Heart left ventricle (tissue), 16 donors: ENCODE results near the gene TRPC1. TPM values are rescaled to one million over a fixed set of nuclear protein-coding genes. Genes with fewer than 3 reads are reported as not detected.

Experiments
- ATAC-seq, 4 donors: fragments of 200-7000 bp; cut with Tn5 transposase; one replicate each; pipeline ENCODE4 v1.9.1; 2020 to 2022; ENCODE audit warnings: moderate library complexity in 4 of 4, mild to moderate bottlenecking in 3 of 4, moderate number of reproducible peaks in 1 of 4
- DNase-seq, 5 donors: peaks; one replicate each; pipeline ENCODE4 v3.0.0-alpha.2; 2020
- H3K27ac ChIP-seq, 12 donors: fragments of 200-600 bp; sonication (generic) in 4 of 12; one replicate each; pipeline versions ENCODE4 v1.5.0 to v1.8.0; 2016 to 2022; ENCODE audit warnings: mild to moderate bottlenecking in 2 of 12
- H3K27me3 ChIP-seq, 9 donors: fragments of 200-600 bp; sonication (generic) in 2 of 9; one replicate each; pipeline versions ENCODE4 v1.5.1 to v1.8.0; 2016 to 2022; ENCODE audit warnings: mild to moderate bottlenecking in 3 of 9
- H3K36me3 ChIP-seq, 9 donors: fragments of 200-600 bp; sonication (generic) in 2 of 9; one replicate each; pipeline versions ENCODE4 v1.5.0 to v1.8.0; 2018 to 2022; ENCODE audit warnings: mild to moderate bottlenecking in 2 of 9
- H3K4me1 ChIP-seq, 12 donors: fragments of 200-600 bp; sonication (generic) in 4 of 12; one replicate each; pipeline versions ENCODE4 v1.5.0 to v1.8.0; 2016 to 2022; ENCODE audit warnings: mild to moderate bottlenecking in 3 of 12
- H3K4me3 ChIP-seq, 12 donors: fragments of 200-600 bp; sonication (generic) in 4 of 12; one replicate each; pipeline versions ENCODE4 v1.5.0 to v1.8.0; 2017 to 2022; ENCODE audit warnings: mild to moderate bottlenecking in 9 of 12, moderate library complexity in 4 of 12
- H3K9me3 ChIP-seq, 12 donors: fragments of 200-600 bp; sonication (generic) in 4 of 12; one replicate each; pipeline versions ENCODE4 v1.5.0 to v1.8.0; 2016 to 2022; ENCODE audit warnings: mild to moderate bottlenecking in 1 of 12
- CTCF ChIP-seq, 12 donors: fragments of 200-600 bp; sonication (generic) in 4 of 12; IDR thresholded peaks; one replicate each; pipeline versions ENCODE4 v1.5.0 to v1.8.0; 2018 to 2022; ENCODE audit warnings: antibody characterized with exemption in 12 of 12, mild to moderate bottlenecking in 5 of 12
- POLR2A ChIP-seq, 2 donors: fragments of 450-650 bp; IDR thresholded peaks; one replicate each; pipeline ENCODE4 v1.6.1; 2017; ENCODE audit warnings: antibody characterized with exemption in 2 of 2, mild to moderate bottlenecking in 2 of 2, moderate library complexity in 2 of 2
- WGBS, 4 donors: extraction: QIAGEN DNeasy Blood & Tissue Kit in 2 of 4; methylation state at CpG; one replicate each; pipeline versions ENCODE4 v1.1.5 to v1.1.7; 2013 to 2018; 5-methylcytosine and 5-hydroxymethylcytosine counted together
- intact Hi-C, 10 donors: fragments of 100-400 bp; cut with DNase I; formaldehyde crosslinking; loops; one replicate each; pipeline versions ENCODE4 v1.11.1 to v1.14.2; 2022
- polyA plus RNA-seq, 2 donors: library from polyadenylated mRNA; stranded (reverse); fragments of 200-250 nt; gene quantifications; one replicate each; pipeline ENCODE4 v1.2.3, GENCODE V29; 2013
- total RNA-seq, 9 donors: library from RNA; depleted of rRNA in 2 of 9; stranded (reverse); fragments of >200 nt in 2 of 9; fragmentation: NEBNext Ultra II Directional in 3 of 9; extraction: Animal tissue kit (Norgen Biotek cat#: 25700) in 3 of 9; gene quantifications; one replicate each; pipeline versions ENCODE4 v1.1.0 to v1.2.4, GENCODE V29; 2016 to 2023
- donor health status: ischemic (EF 13 %, LVEDD 7.1; RV severe dilation, severe dysfunction).
- donor health status: healthy with polysubstance abuse.
- donor health status: DM: no; HTN: yes; CAD: no.
- donor health status: DM: no; HTN: no; CAD: no.
- donor health status: ischemic (EF 25% LVEDD 6.9; RV normal size, moderate dysfunction).
- donor health status: ischemic (EF 25% LVEDD 5.7; RV mildly dilated, moderate dysfunction).
- donor health status: healthy.
- donor health status: DM: yes; HTN: yes; CAD: no.
- donor health status: ischemic (EF 35%, LVEDD 5.7; RV mildly dilated, moderate dysfunction).
- donor health status: nonischemic (EF 11% LVEDD 7.7; RV severe dilation, severe dysfunction).
- donor health status: DM: yes; HTN: yes; CAD: no.
- donor health status: PGD.
- donor health status: ischemic (EF 29% LVEDD 5.4; RV normal size, mild dysfunction).
- donor health status: nonischemic (EF 23%, LVEDD 6.1; RV moderate dilation, normal function).

Gene TRPC1
- total and polyA plus RNA-seq, 11 donors, result 3.0 to 14.2 (median 10.0) TPM

- Histone ChIP-seq H3K27me3 (no peaks in the 10 kb centered on the region), H3K4me1 (no peaks in the 10 kb centered on the region), H3K9me3 (peaks cover 0 to under 1% (median 0%) of the 10 kb centered on the region in 12 donors), H3K36me3 (peaks cover 0 to 23% (median 4%) of the 10 kb centered on the region in 9 donors), H3K4me3 (no peak overlapping the region), H3K27ac (no peak overlapping the region)
- intact Hi-C loops, result no loop called here
- no peak for DNase-seq
- TF ChIP-seq POLR2A (IDR thresholded peaks at IDR 0.05), result no peak
- no peak for TF ChIP-seq CTCF (IDR thresholded peaks at IDR 0.05)
- no peak for ATAC-seq
These were observed 54.1 kb downstream of the TRPC1 start for GRCh38 chr3:142777927-142778326.

DNA sequence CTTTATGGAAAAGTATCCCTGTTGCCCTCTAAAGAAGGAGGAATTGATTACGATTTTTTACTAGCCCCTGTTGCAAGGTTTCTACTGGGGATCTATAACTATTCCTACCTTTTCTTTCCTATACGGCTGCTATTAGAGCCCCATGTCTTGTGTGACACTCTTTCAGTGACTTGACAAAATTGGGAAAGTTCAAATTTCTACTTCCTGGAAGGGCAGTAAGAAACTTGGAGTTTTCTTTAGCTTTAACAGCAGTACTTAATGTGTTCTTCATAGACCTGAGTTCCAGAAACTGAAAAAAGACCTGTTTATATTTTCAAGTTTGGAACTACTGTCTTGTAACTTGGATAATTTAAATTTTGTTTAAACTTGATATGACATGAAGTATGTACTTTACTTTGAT is 54.7 kb downstream of the TRPC1 start:
- DNase-seq (no peak), ATAC-seq (no peak)
- WGBS, 4 donors, result 84 to 96% (median 89%) methylated on average over 2 of the region's 2 CpGs
- Histone ChIP-seq H3K27me3 (no peaks in the 10 kb centered on the region), H3K9me3 (no peaks in the 10 kb centered on the region), H3K4me1 (no peaks in the 10 kb centered on the region), H3K36me3 (peaks cover 0 to 25% (median 4%) of the 10 kb centered on the region in 9 donors), H3K27ac (no peak overlapping the region), H3K4me3 (no peak overlapping the region)
- intact Hi-C loops, result no loop called here
- TF ChIP-seq POLR2A (IDR thresholded peaks at IDR 0.05), result no peak
- TF ChIP-seq CTCF (IDR thresholded peaks at IDR 0.05), result no peak

- TF ChIP-seq CTCF (IDR thresholded peaks at IDR 0.05), result no peak
- no peak for TF ChIP-seq POLR2A (IDR thresholded peaks at IDR 0.05)
- Histone ChIP-seq H3K4me3 (no peak overlapping the region), H3K36me3 (peaks cover 0 to 27% (median 4%) of the 10 kb centered on the region in 9 donors), H3K4me1 (no peaks in the 10 kb centered on the region), H3K9me3 (no peaks in the 10 kb centered on the region), H3K27me3 (no peaks in the 10 kb centered on the region), H3K27ac (no peak overlapping the region)
- DNase-seq, result no peak
- no peak for ATAC-seq
- intact Hi-C loops, result no loop called here
These were observed 55.8 kb downstream of the TRPC1 start for GRCh38 chr3:142779591-142779990.

- no peaks in the 10 kb centered on the region for H3K4me1 ChIP-seq
- ATAC-seq, result no peak
- H3K27me3 ChIP-seq, result no peaks in the 10 kb centered on the region
- no peak overlapping the region for H3K4me3 ChIP-seq
- H3K9me3 ChIP-seq, result no peaks in the 10 kb centered on the region
- TF ChIP-seq POLR2A (IDR thresholded peaks at IDR 0.05) (no peak), CTCF (IDR thresholded peaks at IDR 0.05) (no peak)
- no peak for DNase-seq
- WGBS, 4 donors, result 96 to 100% (median 99%) methylated on average over 2 of the region's 2 CpGs
- peaks cover 0 to 36% (median 4%) of the 10 kb centered on the region in 9 donors for H3K36me3 ChIP-seq
- intact Hi-C loops, result no loop called here
- H3K27ac ChIP-seq, result no peak overlapping the region
These were observed 58.8 kb downstream of the TRPC1 start for GRCh38 chr3:142782616-142783015.
